GM04504 (cell line): ENCODE data around the gene CATSPER4.

Experiments
- DNase-seq: peaks from one replicate; pipeline ENCODE4 v3.0.0-alpha.2; 2012; ENCODE audit warnings: low read depth

The CATSPER4 gene

GRCh38 chr1:26164861-26165842 lies 25.2 kb upstream of the CATSPER4 start:
- no peak for DNase-seq

GRCh38 chr1:26166719-26167281 lies 23.6 kb upstream of the CATSPER4 start:
- no peak for DNase-seq

GRCh38 chr1:26168410-26169197 lies 21.8 kb upstream of the CATSPER4 start, which contains the start of gene C1orf232:
Gene C1orf232 (minus strand): TSS chr1:26168963. CDS start chr1:26168499, 464 bp downstream.
- DNase-seq = no peak

- no peak for DNase-seq
These were observed 21.2 kb upstream of the CATSPER4 start for GRCh38 chr1:26169198-26169554.

GRCh38 chr1:26169669-26170471 lies 20.5 kb upstream of the CATSPER4 start, which contains the start of gene ZNF593:
Gene ZNF593 (plus strand): TSS chr1:26169908. CDS start chr1:26169984, 76 bp downstream.
- DNase-seq = peak; percentile 71

- no peak for DNase-seq
These were observed 20.0 kb upstream of the CATSPER4 start for GRCh38 chr1:26170472-26170821.

GRCh38 chr1:26171084-26172072 lies 19.0 kb upstream of the CATSPER4 start, which contains the start of gene ZNF593OS:
Gene ZNF593OS (minus strand): TSS chr1:26171832. CDS start chr1:26171661, 171 bp downstream.
- no peak for DNase-seq

- DNase-seq = no peak
These were observed 15.1 kb upstream of the CATSPER4 start for GRCh38 chr1:26175346-26175745.

GRCh38 chr1:26177182-26177684 lies 13.2 kb upstream of the CATSPER4 start, which contains the start of gene CNKSR1:
Gene CNKSR1 (plus strand): TSS chr1:26177491. CDS start chr1:26177548, 57 bp downstream.
- DNase-seq = no peak

- DNase-seq = no peak
These were observed 10.3 kb upstream of the CATSPER4 start for GRCh38 chr1:26180010-26180506.

GRCh38 chr1:26181586-26182382 lies 8.6 kb upstream of the CATSPER4 start:
- no peak for DNase-seq

- no peak for DNase-seq
These were observed 8.1 kb upstream of the CATSPER4 start for GRCh38 chr1:26182383-26182696.

- no peak for DNase-seq
These were observed 6.3 kb upstream of the CATSPER4 start for GRCh38 chr1:26184086-26184485.

- no peak for DNase-seq
These were observed 5.5 kb upstream of the CATSPER4 start for GRCh38 chr1:26184883-26185282.

GRCh38 chr1:26187882-26188281 lies 2.5 kb upstream of the CATSPER4 start:
- no peak for DNase-seq

GRCh38 chr1:26188477-26188876 lies 1.9 kb upstream of the CATSPER4 start:
- DNase-seq = no peak

GRCh38 chr1:26189331-26189730 lies 1.1 kb upstream of the CATSPER4 start:
- no peak for DNase-seq

- DNase-seq = no peak
These were observed 589 bp upstream of the CATSPER4 start for GRCh38 chr1:26189751-26190275.

- no peak for DNase-seq
These were observed 1.3 kb downstream of the CATSPER4 start for GRCh38 chr1:26191739-26192138.
